ENCODE results near the gene ADGRV1.
A peak's percentile ranks its signal among the peaks of the same experiment; 100 is the strongest.
"Not testable (repeated sequence)": the region's sequence is repeated elsewhere in the genome, so short reads cannot be mapped to it uniquely, and the experiment has no call there.

ADGRV1 gene

DNA sequence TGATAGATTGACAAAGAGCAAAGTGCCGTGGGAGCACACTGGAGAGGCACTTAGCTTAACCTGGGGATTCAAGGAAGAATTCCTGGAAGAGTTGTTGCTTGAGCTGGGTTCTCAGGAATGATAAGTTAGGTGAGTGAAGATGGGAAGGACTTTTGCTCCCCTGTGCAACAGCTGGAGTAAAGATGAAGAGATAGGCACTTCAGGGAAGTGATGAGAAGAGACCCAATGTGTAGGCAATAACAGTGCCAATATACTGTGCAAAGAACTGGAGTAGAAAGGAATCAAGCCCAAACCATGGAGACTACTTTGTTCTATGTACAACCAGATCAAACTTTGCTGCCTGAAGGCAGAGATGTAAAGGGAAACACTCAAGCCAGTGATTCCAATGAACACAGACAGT lies 92.2 kb downstream of the ADGRV1 start:
- H3K4me3 ChIP-seq (ENCODE audit: low read depth, low read length): no peak overlapping the region

- H3K4me3 ChIP-seq (ENCODE audit: low read depth, low read length): no peak overlapping the region
These were observed 95.6 kb downstream of the ADGRV1 start for GRCh38 chr5:90654215-90654614.

DNA sequence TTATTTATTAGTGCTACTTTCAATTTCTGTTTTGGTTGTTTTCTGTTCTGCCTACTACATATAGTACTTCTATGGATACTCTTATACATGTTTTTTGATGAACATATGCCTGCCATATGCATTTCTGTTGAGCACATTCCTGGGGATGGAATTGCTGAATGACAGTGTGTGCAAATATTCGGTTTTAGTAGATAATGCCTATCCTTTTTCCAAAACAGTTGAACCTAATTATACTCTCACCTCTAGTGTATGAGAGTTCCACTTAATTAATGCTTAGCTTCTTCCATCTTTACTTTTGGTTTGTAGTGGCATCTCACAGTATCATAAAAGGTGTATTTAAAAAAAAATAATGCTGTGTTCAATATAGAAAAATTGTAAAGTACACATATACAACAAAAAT lies 96.8 kb downstream of the ADGRV1 start:
- H3K4me3 ChIP-seq (ENCODE audit: low read depth, low read length): no peak overlapping the region

- H3K4me3 ChIP-seq (ENCODE audit: low read depth, low read length): no peak overlapping the region
These were observed 98.4 kb downstream of the ADGRV1 start for GRCh38 chr5:90657030-90657429.

DNA sequence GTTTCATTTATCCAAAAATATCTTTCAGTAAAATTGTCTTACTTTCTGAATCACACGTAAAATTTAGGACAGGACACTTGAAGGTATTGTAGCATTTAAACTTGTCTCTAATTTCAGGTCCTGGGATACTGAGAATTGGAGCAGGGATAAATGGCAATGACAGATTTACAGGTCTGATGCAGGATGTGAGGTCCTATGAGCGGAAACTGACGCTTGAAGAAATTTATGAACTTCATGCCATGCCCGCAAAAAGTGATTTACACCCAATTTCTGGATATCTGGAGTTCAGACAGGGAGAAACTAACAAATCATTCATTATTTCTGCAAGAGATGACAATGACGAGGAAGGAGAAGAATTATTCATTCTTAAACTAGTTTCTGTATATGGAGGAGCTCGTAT lies 99.2 kb downstream of the ADGRV1 start:
- no peak overlapping the region for H3K4me3 ChIP-seq (ENCODE audit: low read depth, low read length)

DNA sequence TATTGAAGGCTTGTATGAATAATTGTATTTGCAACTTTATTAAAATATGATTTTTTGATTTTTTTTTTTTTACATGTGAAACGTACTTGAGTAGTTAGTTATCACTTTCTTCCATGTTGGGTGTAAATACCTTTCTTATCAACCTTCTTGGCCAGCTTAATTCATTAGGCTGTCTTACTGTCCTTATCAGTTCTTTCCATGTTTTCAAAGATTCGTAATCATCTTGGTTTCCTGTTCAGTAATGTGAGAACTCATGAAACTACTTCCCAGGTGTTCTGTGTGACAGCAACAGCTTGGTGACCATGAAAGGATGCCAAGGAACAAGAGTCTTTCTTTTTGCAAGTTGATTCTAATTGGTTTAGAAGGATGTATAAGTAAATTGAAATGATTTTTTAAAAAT lies 100.0 kb downstream of the ADGRV1 start:
- no peak overlapping the region for H3K4me3 ChIP-seq (ENCODE audit: low read depth, low read length)

- H3K4me3 ChIP-seq (ENCODE audit: low read depth, low read length): peak overlapping the region; percentile 17
These were observed 109.5 kb downstream of the ADGRV1 start for GRCh38 chr5:90668079-90668565.

DNA sequence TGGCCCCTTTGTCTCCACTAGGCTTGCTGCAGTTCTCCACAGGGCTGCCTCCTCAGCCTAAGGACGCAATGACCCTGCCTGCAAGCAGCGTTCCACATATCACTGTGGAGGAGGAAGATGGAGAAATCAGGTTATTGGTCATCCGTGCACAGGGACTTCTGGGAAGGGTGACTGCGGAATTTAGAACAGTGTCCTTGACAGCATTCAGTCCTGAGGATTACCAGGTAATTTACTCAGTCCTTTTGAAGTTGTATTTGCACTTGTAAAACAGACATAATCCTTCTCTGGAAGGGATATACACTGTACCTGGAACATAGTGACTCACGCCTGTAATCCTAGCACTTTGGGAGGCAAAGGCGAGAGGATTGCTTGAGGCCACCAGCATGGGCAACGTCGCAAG lies 116.6 kb downstream of the ADGRV1 start:
- no peak overlapping the region for H3K4me3 ChIP-seq (ENCODE audit: low read depth, low read length)

- H3K4me3 ChIP-seq (ENCODE audit: low read depth, low read length): no peak overlapping the region
These were observed 122.4 kb downstream of the ADGRV1 start for GRCh38 chr5:90680921-90681563.

- no peak overlapping the region for H3K4me3 ChIP-seq (ENCODE audit: low read depth, low read length)
These were observed 123.7 kb downstream of the ADGRV1 start for GRCh38 chr5:90682278-90682677.

DNA sequence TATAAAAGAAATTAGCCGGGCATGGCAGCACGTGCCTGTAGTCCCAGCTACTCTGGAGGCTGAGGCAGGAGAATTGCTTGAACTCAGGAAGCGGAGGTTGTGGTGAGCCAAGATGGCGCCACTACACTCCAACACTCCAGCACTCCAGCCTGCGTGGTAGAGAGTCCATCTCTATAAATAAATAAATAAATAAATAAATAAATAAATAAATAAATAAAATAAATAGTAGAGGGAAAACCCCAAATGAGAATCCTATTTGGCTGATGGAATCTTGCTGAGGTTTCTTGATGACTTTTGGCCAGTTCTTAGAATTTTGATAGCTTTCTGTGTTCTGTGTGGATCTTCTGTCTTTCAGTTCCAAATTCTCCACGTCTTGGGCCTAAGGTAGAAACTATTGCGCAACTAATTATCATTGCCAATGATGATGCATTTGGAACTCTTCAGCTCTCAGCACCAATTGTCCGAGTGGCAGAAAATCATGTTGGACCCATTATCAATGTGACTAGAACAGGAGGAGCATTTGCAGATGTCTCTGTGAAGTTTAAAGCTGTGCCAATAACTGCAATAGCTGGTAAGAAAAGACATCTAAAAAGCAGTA lies 126.9 kb downstream of the ADGRV1 start:
- H3K4me3 ChIP-seq (ENCODE audit: low read depth, low read length): no peak overlapping the region

DNA sequence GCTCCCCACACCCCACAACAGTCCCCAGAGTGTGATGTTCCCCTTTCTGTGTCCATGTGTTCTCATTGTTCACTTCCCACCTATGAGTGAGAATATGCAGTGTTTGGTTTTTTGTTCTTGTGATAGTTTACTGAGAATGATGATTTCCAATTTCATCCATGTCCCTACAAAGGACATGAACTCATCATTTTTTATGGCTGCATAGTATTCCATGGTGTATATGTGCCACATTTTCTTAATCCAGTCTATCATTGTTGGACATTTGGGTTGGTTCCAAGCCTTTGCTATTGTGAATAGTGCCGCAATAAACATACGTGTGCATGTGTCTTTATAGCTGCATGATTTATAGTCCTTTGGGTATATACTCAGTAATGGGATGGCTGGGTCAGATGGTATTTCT lies 127.8 kb downstream of the ADGRV1 start:
- H3K4me3 ChIP-seq (ENCODE audit: low read depth, low read length): not testable (repeated sequence)

DNA sequence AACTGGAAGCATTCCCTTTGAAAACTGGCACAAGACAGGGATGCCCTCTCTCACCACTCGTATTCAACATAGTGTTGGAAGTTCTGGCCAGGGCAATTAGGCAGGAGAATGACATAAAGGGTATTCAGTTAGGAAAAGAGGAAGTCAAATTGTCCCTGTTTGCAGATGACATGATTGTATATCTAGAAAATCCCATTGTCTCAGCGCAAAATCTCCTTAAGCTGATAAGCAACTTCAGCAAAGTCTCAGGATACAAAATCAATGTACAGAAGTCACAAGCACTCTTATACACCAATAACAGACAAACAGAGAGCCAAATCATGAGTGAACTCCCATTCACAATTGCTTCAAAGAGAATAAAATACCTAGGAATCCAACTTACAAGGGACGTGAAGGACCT lies 128.9 kb downstream of the ADGRV1 start:
- not testable (repeated sequence) for H3K4me3 ChIP-seq (ENCODE audit: low read depth, low read length)

DNA sequence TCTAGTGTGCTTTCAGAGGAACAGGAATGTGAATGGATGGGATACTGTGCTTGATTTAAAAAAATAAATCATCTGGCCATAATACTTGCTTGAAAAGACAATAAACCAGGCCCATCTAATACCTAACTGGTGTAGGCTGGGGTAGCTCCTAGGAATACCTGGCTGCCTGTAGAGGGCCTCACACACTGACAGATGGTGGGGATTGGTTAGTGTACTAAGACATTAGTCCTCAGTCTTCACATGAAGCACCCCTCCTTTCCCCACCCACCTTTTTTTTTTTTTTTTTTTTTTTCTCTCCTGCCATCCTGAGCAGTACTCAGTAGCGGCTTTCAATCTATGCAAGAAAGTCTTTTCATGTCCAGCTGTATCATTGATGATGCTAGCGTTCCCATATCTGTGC lies 130.5 kb downstream of the ADGRV1 start:
- H3K4me3 ChIP-seq (ENCODE audit: low read depth, low read length): no peak overlapping the region

GRCh38 chr5:90690307-90690706 lies 131.7 kb downstream of the ADGRV1 start:
- H3K4me3 ChIP-seq (ENCODE audit: low read depth, low read length): no peak overlapping the region

DNA sequence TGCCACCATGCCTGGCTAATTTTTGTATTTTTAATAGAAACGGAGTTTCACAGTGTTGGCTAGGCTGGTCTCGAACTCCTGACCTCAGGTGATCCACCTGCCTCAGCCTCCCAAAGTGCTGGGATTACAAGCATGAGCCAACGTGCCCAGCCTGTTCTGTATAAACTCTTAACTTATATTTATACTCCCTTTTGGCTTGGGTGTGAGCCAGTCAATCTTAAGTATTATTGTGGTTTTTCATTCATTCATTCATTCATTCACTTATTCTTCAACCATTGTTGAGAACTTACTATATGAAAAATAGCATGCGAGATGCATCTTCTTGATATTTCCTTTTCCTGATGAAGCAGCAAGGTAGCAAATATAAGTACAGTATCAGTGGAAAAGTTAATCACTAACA lies 132.9 kb downstream of the ADGRV1 start:
- H3K4me3 ChIP-seq (ENCODE audit: low read depth, low read length): no peak overlapping the region

DNA sequence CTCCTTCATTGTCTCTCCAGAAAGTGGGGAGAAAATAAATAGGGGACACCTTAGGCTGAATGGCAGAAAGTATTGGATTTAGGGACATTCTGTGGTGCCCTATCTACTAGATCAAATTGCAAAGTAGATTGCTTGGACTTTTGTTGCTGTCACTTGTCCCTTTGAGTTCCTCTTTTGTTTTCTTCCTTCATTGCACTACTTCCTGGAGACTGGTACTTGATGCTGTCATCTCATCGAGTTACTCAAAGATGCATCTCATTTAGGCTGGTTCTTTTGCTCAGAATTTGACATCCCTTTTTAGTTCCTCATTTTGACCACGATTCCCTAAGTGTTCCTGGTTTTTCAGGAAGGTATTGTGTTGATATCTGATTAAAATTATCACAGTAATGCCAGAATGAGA lies 137.6 kb downstream of the ADGRV1 start:
- H3K4me3 ChIP-seq (ENCODE audit: low read depth, low read length): no peak overlapping the region

DNA sequence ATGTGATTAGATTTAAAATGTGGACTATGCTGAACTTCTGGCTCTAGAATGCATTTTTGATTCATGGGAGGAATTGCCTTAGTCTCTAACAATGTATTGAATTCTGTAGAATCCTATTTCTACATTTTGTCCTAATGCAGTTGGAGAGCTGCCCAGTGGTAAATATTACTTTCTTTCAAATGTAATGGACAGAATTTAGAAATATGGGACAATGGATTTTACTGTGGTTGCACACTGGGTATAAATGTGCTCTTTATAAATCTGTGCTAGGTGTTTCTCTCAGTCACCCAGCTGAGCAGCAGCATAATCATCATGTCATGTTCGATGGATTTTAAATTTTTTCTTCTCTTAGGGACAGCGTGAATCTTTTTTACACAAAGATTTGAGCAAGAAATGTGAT lies 141.7 kb downstream of the ADGRV1 start:
- H3K4me3 ChIP-seq (ENCODE audit: low read depth, low read length): no peak overlapping the region

DNA sequence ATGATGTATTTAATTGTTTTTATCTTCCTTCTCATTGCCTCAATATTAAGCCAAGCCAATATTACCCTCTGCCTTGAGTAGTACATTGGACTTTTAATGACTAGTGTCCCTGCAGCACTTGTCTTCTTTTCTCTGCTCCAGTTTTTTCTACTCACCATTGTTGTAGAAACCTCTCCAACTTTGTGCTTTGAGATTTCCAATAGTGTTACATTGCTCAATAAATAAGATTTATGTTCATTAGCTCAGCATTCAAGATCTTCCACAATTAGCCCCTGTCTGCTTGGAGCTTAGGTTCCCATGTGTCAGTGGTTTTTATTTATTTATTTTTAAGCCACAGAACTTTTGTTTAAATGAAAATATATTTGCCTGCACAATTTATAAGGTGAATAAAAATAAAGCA lies 145.3 kb downstream of the ADGRV1 start:
- no peak overlapping the region for H3K4me3 ChIP-seq (ENCODE audit: low read depth, low read length)

- H3K4me3 ChIP-seq (ENCODE audit: low read depth, low read length): no peak overlapping the region
These were observed 149.1 kb downstream of the ADGRV1 start for GRCh38 chr5:90707698-90708097.

DNA sequence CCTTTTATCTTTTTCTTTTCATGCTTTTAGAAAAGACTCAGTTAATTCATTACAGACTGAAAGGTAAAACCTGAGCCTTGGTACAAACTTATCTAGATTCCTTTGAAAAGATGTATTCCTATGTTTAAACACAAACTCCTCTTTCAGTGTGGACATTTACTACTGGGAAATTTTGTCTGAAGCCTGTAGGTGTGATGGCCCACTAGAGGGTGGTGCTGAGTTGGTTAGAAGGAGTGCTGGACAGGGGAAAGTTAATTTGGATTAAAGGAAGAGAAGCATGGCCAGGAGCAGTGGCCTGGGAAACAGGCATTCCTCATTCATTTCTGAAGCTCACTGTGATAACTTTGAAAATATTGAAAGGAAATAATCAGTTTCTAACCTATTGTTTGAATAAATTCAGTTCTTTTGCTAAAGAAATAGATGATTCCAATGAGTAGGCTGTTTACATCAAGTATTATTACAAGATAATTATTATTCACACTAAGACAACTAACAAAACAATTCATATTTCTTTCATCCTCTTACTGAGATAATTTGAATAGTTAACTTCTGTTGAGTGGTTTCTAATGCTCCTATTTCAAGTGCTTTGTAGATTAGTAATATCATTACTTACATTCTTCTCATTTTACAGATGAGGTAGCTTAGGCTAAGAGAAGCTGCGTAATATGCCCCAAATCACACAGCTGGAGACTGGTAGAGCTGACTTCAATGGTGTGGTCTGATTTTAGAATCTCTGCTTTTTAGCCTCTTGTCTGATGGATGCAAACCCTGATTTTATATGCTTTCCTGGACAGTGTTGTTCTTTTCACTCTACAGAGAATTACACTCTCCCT lies 150.9 kb downstream of the ADGRV1 start:
- no peak overlapping the region for H3K4me3 ChIP-seq (ENCODE audit: low read depth, low read length)

GRCh38 chr5:90718387-90718786 lies 159.8 kb downstream of the ADGRV1 start:
- H3K4me3 ChIP-seq (ENCODE audit: low read depth, low read length): no peak overlapping the region

Measured in iPS-11a (cell line).